ENCODE data around the gene SLC25A44. TPM values are rescaled to one million over a fixed set of nuclear protein-coding genes. Genes with fewer than 3 reads are reported as not detected.

The SLC25A44 gene
- total RNA-seq, 4 donors from 2014 or later = 9.2 to 19.5 (median 18.5) TPM

- Histone ChIP-seq H3K9me3 (no peaks in the 10 kb centered on the region), H3K4me1 (peaks cover 26 to 31% of the 10 kb centered on the region in 2 donors)
- intact Hi-C loops (cut with DNase I; ENCODE audit: low total_unique reads) = no loop called here
Observed at GRCh38 chr1:156198831-156199349, 5.0 kb downstream of the SLC25A44 start.

GRCh38 chr1:156200044-156200443 is 6.1 kb downstream of the SLC25A44 start:
- DNase-seq (no peak), ATAC-seq (no peak)
- Histone ChIP-seq H3K36me3 (peaks cover 0 to 24% of the 10 kb centered on the region in 2 donors), H3K27me3 (no peaks in the 10 kb centered on the region), H3K9me3 (no peaks in the 10 kb centered on the region), H3K4me3 (no peak overlapping the region), H3K4me1 (peaks cover 20 to 21% of the 10 kb centered on the region in 2 donors), H3K27ac (no peak overlapping the region)
- TF ChIP-seq CTCF (IDR thresholded peaks at IDR 0.05 in 4 of 5, conservative IDR thresholded peaks at IDR 0.05 in 1 of 5) = no peak
- no peak for TF ChIP-seq POLR2A (IDR thresholded peaks at IDR 0.05)
- in situ Hi-C loops (cut with MboI; ENCODE audit: low sequenced_read_pairs in 4 of 4) (no loop called here), intact Hi-C loops (cut with DNase I; ENCODE audit: low total_unique reads) (no loop called here)

More at GRCh38 chr1:156198831-156199349, 5.0 kb downstream of the SLC25A44 start:
- Histone ChIP-seq H3K4me3 (no peak overlapping the region), H3K36me3 (peaks cover 0 to 24% of the 10 kb centered on the region in 2 donors), H3K27me3 (no peaks in the 10 kb centered on the region), H3K27ac (no peak overlapping the region)
- in situ Hi-C loops (cut with MboI; ENCODE audit: low sequenced_read_pairs in 4 of 4) = no loop called here
- TF ChIP-seq POLR2A (IDR thresholded peaks at IDR 0.05) (no peak), CTCF (IDR thresholded peaks at IDR 0.05 in 4 of 5, conservative IDR thresholded peaks at IDR 0.05 in 1 of 5) (no peak)
- DNase-seq (no peak), ATAC-seq (no peak)

- in situ Hi-C loops (cut with MboI; ENCODE audit: low sequenced_read_pairs in 4 of 4) (no loop called here), intact Hi-C loops (cut with DNase I; ENCODE audit: low total_unique reads) (no loop called here)
- TF ChIP-seq POLR2A (IDR thresholded peaks at IDR 0.05) (no peak), CTCF (IDR thresholded peaks at IDR 0.05 in 4 of 5, conservative IDR thresholded peaks at IDR 0.05 in 1 of 5) (no peak)
- Histone ChIP-seq H3K27ac (no peak overlapping the region), H3K9me3 (no peaks in the 10 kb centered on the region), H3K27me3 (no peaks in the 10 kb centered on the region), H3K4me3 (no peak overlapping the region), H3K4me1 (peaks cover 0 to under 1% of the 10 kb centered on the region in 2 donors), H3K36me3 (peaks cover 0 to 24% of the 10 kb centered on the region in 2 donors)
- DNase-seq = no peak
- ATAC-seq = no peak
Observed at GRCh38 chr1:156203331-156203730, 9.4 kb downstream of the SLC25A44 start.

GRCh38 chr1:156204686-156205085 is 10.8 kb downstream of the SLC25A44 start:
- Histone ChIP-seq H3K9me3 (no peaks in the 10 kb centered on the region), H3K27me3 (no peaks in the 10 kb centered on the region), H3K4me1 (no peaks in the 10 kb centered on the region), H3K4me3 (no peak overlapping the region), H3K27ac (no peak overlapping the region), H3K36me3 (peaks cover 0 to 27% of the 10 kb centered on the region in 2 donors)
- DNase-seq (no peak), ATAC-seq (no peak)
- intact Hi-C loops (cut with DNase I; ENCODE audit: low total_unique reads) = no loop called here
- TF ChIP-seq CTCF (IDR thresholded peaks at IDR 0.05 in 4 of 5, conservative IDR thresholded peaks at IDR 0.05 in 1 of 5) = no peak
- no peak for TF ChIP-seq POLR2A (IDR thresholded peaks at IDR 0.05)
- in situ Hi-C loops (cut with MboI; ENCODE audit: low sequenced_read_pairs in 4 of 4) = no loop called here

- no peak for DNase-seq
- Histone ChIP-seq H3K27ac (no peak overlapping the region), H3K4me1 (peaks cover 12 to 25% of the 10 kb centered on the region in 2 donors), H3K4me3 (no peak overlapping the region), H3K9me3 (no peaks in the 10 kb centered on the region), H3K36me3 (peaks cover 0 to 12% of the 10 kb centered on the region in 2 donors), H3K27me3 (no peaks in the 10 kb centered on the region)
- in situ Hi-C loops (cut with MboI; ENCODE audit: low sequenced_read_pairs in 4 of 4) (no loop called here), intact Hi-C loops (cut with DNase I; ENCODE audit: low total_unique reads) (loop anchor here (5.0 kb wide), 2 partner anchors 64 to 114 kb away; no protein-coding TSS in a partner anchor)
- TF ChIP-seq CTCF (IDR thresholded peaks at IDR 0.05 in 4 of 5, conservative IDR thresholded peaks at IDR 0.05 in 1 of 5) (no peak), POLR2A (IDR thresholded peaks at IDR 0.05) (no peak)
- no peak for ATAC-seq
Observed at GRCh38 chr1:156211243-156211642, 17.3 kb downstream of the SLC25A44 start.

Data from gastrocnemius medialis (tissue), 4 donors.